22Rv1 (cell line): ENCODE data around the gene AQR.

Experiments used
- H3K27ac ChIP-seq: fragments of 450-650 bp; 2 replicates; pipeline ENCODE4 v1.5.1; 2017
- CTCF ChIP-seq: fragments of 450-650 bp; IDR thresholded peaks from 2 replicates; pipeline ENCODE4 v1.5.1; 2017; ENCODE audit warnings: mild to moderate bottlenecking
- ZFX ChIP-seq: fragments of 450-650 bp; IDR thresholded peaks from 2 replicates; pipeline ENCODE4 v1.6.1; 2017; ENCODE audit warnings: antibody characterized with exemption, borderline replicate concordance

Gene AQR

GRCh38 chr15:34847598-34847997 is 121.9 kb downstream of the AQR start:
- no peak overlapping the region for H3K27ac ChIP-seq
- TF ChIP-seq CTCF, result no peak
- no peak for TF ChIP-seq ZFX

GRCh38 chr15:34841262-34841725 is 128.2 kb downstream of the AQR start:
- no peak for TF ChIP-seq CTCF
- no peak for TF ChIP-seq ZFX
- H3K27ac ChIP-seq, result no peak overlapping the region

GRCh38 chr15:34838282-34838681 is 131.3 kb downstream of the AQR start:
- no peak overlapping the region for H3K27ac ChIP-seq
- TF ChIP-seq CTCF (no peak), ZFX (no peak)

- H3K27ac ChIP-seq, result no peak overlapping the region
- TF ChIP-seq ZFX (no peak), CTCF (no peak)
Observed at GRCh38 chr15:34837246-34838016, 132.1 kb downstream of the AQR start.

GRCh38 chr15:34828145-34828911 is 141.2 kb downstream of the AQR start:
- H3K27ac ChIP-seq, result no peak overlapping the region
- TF ChIP-seq CTCF, result no peak
- no peak for TF ChIP-seq ZFX

- H3K27ac ChIP-seq, result no peak overlapping the region
- no peak for TF ChIP-seq CTCF
- TF ChIP-seq ZFX, result no peak
Observed at GRCh38 chr15:34821831-34822230, 147.7 kb downstream of the AQR start.

- TF ChIP-seq ZFX (no peak), CTCF (no peak)
- no peak overlapping the region for H3K27ac ChIP-seq
Observed at GRCh38 chr15:34820110-34820509, 149.4 kb downstream of the AQR start.
